HG03520 (cell line): ENCODE data around the gene TCEAL4.
"Not testable (repeated sequence)": the region's sequence is repeated elsewhere in the genome, so short reads cannot be mapped to it uniquely, and the experiment has no call there.

ENCODE experiments used
- ATAC-seq: cut with Tn5 transposase; IDR thresholded peaks from one replicate; pipeline ENCODE4 v1.9.1; 2021; ENCODE audit warnings: mild to moderate bottlenecking, moderate library complexity; ENCODE audit not compliant: unreplicated experiment

The TCEAL4 gene

GRCh38 chrX:103586659-103587058 lies 1.3 kb downstream of the TCEAL4 start:
- no peak for ATAC-seq

DNA sequence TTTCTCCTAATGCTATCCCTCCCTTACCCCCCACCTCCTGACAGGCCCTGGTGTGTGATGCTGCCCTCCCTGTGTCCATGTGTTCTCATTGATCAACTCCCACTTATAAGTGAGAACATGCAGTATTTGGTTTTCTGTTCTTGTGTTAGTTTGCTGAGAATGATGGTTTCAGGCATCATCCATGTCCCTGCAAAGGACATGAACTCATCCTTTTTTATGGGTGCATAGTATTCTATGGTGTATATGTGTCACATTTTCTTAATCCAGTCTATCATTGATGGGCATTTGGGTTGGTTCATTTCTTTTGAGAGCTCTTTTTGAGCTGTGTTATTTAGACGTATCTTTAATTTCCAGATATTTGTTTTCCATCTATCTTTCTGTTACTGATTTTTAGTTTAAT lies 7.0 kb downstream of the TCEAL4 start:
- not testable (repeated sequence) for ATAC-seq

- not testable (repeated sequence) for ATAC-seq
Observed at GRCh38 chrX:103595202-103595601, 9.9 kb downstream of the TCEAL4 start.

- ATAC-seq: no peak
Observed at GRCh38 chrX:103607364-103608305, 22.3 kb downstream of the TCEAL4 start, which contains the start of gene TCEAL3. Gene TCEAL3 (plus strand): TSS chrX:103607963. CDS start chrX:103609065, 1,102 bp downstream.

DNA sequence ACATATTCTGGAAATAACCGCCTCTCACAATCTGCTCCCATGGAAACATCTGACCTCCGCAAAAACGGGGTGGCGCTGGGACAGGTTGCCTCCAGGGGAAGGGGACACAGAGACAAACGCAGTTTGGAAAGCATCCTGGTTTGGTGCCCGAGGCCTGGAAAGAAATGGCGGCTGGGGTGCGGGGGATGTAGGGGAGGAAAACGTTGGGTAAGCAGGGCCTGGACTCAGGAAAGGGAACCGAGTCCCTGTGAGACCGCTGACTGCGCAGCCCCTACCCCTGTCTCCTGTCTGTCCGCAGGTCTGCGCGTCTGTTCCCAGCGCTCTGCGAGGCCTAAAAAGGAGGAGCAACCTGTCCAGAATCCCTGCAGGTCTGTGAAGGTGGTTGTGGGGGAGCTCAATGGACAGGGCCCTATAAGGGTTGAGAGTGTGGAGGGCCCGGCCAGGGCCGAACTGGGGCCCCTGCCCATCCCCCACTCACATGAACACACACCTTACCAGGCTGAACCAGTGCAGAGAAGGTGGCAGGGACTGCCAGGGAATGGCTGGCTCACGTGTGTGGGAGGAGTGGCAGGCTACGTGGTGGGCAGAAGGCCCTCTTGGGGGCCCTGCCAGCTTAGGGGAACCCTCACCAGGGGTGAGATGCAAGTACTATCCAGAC lies 23.1 kb downstream of the TCEAL4 start:
- ATAC-seq: no peak

DNA sequence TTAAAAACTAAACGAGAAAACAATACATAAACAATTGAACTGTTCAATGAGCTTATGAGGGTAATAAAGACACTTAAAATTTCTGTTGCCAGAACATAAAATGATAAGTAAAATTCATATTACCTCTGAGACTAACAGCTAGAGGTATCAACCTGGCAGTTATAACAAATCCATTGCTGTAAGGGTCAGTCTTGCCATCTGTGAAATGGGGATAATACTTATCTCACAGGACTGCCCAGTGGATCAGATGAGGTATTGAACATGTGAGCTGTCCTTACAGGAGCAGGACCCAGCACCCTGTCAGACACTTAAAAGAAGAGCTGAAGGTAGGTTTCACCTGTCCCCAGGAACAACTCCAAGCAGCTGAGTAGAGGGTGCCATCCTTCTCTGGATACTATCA lies 25.0 kb downstream of the TCEAL4 start:
- ATAC-seq: no peak

GRCh38 chrX:103613362-103613890 lies 28.1 kb downstream of the TCEAL4 start:
- ATAC-seq: no peak

GRCh38 chrX:103614999-103615398 lies 29.7 kb downstream of the TCEAL4 start:
- ATAC-seq: no peak

DNA sequence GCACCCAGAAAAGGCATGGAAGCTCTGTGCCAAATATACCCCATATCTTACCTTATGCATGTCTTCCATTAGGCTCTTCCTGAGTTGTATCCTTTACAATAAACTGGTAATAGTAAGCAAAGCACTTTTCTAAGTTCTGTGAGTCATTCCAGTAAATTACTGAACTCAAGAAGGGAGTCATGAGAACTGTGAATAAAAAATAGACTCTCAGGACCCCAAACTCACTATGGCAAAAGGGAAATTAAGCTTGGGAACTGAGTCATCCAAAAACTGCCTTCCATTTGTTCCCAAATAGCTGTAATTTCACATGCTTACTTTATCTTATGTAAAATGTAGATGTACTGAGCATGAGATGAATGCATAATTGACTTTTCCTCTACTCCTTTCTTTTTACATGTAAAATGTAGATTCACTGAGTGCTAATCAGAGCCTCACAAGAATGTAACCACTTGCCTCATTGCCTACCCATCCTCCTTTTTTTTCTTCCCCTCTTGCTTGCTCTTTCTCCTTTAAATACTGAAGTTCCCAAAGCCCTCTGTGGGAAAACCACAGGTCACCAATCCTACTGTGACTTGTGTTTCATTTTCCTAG lies 30.6 kb downstream of the TCEAL4 start:
- no peak for ATAC-seq

DNA sequence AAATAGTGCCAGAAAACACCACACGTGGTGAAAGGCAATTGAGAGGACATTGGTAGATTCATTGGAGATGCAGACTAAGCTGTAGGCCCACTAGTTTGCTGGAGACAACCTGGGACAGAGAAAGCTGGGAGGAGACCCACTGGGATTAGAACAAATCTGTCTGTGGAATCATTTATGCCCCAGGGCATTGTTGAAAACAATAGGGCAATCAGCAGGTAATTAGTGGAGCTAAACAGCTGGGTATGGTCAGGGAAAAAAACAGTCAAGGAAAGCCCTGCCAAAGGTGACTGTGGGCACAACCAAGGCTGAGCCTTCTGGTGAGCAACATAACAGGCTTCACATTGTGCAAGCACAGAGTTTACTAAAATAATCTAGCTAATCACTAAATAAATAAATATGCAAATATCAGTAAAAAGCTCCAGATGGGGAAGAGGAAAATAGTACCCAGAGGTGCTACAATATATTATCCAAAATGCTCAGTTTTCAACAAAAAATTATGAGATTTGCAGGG lies 31.4 kb downstream of the TCEAL4 start:
- no peak for ATAC-seq

DNA sequence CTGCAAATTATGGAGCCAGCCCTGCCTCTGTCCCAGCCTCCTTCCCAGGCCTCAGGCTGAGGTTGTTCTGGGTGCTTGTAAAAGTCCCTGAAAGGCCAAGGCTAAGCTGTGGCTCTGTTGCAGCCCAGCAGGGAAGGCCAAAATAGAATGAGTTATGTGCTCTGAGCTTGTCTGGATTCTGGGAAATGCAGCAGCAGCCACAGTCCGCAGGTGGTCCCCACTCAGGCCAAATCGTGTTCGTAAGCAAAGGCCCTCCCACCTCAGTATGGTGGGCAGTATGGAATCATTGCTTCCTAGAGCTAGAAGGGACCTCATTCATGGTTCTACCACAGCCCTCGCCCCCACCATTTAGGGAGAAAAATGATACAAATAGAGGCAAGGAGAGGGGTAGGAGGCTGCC lies 38.8 kb downstream of the TCEAL4 start:
- no peak for ATAC-seq

DNA sequence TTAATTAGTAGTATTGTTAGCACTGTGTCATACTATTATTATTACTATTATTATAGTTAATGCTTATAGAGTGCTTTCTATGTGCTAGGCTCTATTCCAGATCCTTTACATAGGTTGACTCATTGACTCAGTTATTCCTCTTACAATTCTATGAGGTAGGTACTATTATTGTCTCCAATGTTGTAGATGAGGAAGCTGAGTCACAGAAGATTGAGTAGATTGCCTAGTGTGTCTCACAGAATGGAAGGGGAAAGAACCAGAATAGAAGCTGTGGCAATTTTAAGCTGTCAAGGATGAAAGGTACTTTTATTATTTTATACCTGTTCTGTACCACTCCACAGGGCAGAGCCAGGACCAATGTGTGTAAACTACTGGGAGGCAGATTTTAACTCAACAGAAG lies 41.5 kb downstream of the TCEAL4 start:
- ATAC-seq: no peak

DNA sequence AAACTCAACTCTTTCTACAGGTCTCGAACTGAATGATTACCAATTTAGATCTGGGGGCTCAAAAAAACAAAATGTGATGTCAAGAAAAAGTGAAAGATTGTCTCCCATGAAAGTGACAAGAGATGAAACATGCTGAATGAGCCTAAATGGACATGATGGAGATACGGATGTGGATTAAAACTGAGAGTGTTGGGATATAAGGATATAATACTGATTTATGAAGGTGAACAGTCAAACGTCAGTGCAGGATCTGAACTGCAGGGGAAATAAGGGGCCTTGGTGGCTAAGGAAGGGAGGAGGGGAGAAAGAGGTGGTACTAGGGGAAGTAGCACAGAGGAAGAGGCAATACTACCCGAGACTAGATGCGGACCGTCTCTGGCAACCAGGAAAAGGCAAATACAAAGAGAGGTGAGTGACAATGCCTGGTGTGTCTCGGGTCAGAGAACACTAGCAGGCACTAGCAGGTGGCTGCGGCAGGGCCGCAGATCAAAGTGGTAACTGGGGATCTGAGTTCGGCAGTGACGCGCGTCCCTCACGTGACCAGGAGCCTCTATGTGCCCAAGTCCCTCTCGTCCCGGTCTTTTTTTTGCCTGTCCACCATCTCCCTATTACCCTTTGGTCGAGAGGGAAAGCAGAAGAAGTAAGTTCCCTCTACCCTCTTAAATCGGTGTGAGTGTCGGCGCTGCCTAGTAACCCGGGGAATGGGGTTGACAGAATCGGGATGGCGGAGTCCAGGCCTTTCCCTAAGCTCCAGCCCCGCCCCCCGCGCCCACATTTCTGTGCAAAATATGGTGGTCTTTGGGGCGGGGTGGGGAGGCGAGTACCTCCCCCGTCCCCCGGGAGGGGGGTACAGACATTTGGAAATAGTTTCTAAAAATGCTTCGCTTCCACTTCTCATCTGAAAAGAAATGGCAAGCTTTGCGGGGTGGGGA lies 43.3 kb downstream of the TCEAL4 start, which contains the start of gene TCEAL1:
TSS of gene TCEAL1 (plus strand) at position 590 of the 932 bp plus-strand sequence. CDS start 942 bp downstream, outside the sequence.
- peak; percentile 64 for ATAC-seq

- peak; percentile 34 for ATAC-seq
Observed at GRCh38 chrX:103629318-103630170, 44.2 kb downstream of the TCEAL4 start.

DNA sequence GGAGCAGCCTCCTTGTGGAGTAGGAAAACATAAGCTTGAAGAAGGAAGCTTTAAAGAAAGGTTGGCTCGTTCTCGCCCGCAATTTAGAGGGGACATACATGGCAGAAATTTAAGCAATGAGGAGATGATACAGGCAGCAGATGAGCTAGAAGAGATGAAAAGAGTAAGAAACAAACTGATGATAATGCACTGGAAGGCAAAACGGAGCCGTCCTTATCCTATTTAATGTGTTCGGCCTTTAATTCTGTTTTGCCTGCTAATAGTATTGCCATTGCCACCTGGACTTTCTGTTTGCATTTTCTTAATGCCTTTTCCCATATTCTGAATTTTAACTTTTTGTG lies 44.8 kb downstream of the TCEAL4 start:
- ATAC-seq: peak; percentile 5

- no peak for ATAC-seq
Observed at GRCh38 chrX:103631145-103631544, 45.8 kb downstream of the TCEAL4 start.

- no peak for ATAC-seq
Observed at GRCh38 chrX:103635436-103635835, 50.1 kb downstream of the TCEAL4 start.
